Calu3 (cell line): ENCODE measurements around the gene ALK. TPM values are rescaled to one million over a fixed set of nuclear protein-coding genes. Genes with fewer than 3 reads are reported as not detected.

ENCODE experiments used
- BruUV-seq: library from RNA; stranded (reverse); fragments of 400-500 nt; replicated peaks from 2 replicates; lab custom pipeline; 2021; lab: Mats Ljungman, UMichigan
- CTCF ChIA-PET: fragments of 300-600 bp; sonication (Branson Sonifier 250); formaldehyde crosslinking; loops from one replicate; lab custom pipeline; 2022; ENCODE audit warnings: antibody characterized with exemption; lab: Charles Lee
- DNase-seq: peaks from one replicate; pipeline ENCODE4 v3.0.0; 2022
- H3K27ac Mint-ChIP-seq: one replicate; pipeline ENCODE4 v1.8.0; 2022; ENCODE audit warnings: mixed read lengths; ENCODE audit not compliant: unreplicated experiment
- H3K27me3 Mint-ChIP-seq: one replicate; pipeline ENCODE4 v1.8.0; 2022; ENCODE audit warnings: mixed read lengths; ENCODE audit not compliant: unreplicated experiment
- H3K36me3 Mint-ChIP-seq: one replicate; pipeline ENCODE4 v1.8.0; 2022; ENCODE audit warnings: mild to moderate bottlenecking, moderate library complexity, mixed read lengths; ENCODE audit not compliant: insufficient read depth, unreplicated experiment
- H3K4me1 Mint-ChIP-seq: one replicate; pipeline ENCODE4 v1.8.0; 2022; ENCODE audit warnings: mild to moderate bottlenecking, low read depth, mixed read lengths; ENCODE audit not compliant: unreplicated experiment
- H3K4me3 Mint-ChIP-seq: one replicate; pipeline ENCODE4 v1.8.0; 2022; ENCODE audit warnings: mild to moderate bottlenecking, low read depth, moderate library complexity, mixed read lengths; ENCODE audit not compliant: unreplicated experiment
- H3K9me3 Mint-ChIP-seq: one replicate; pipeline ENCODE4 v1.8.0; 2022; ENCODE audit warnings: low read depth, mixed read lengths; ENCODE audit not compliant: unreplicated experiment
- intact Hi-C: fragments of 100-400 bp; cut with micrococcal nuclease; formaldehyde crosslinking; loops from one replicate; pipeline ENCODE4 v1.10.0; 2022; ENCODE audit not compliant: unreplicated experiment
- total RNA-seq: library from RNA; stranded (reverse); gene quantifications from 2 replicates; pipeline ENCODE4 v1.2.3, GENCODE V29; 2022
- TF ChIP-seq, protein P1 (sequence below): fragments of 200-600 bp; IDR thresholded peaks from one replicate; pipeline ENCODE4 v1.8.0; 2022; ENCODE audit warnings: antibody characterized with exemption; ENCODE audit not compliant: unreplicated experiment

ALK gene
- total RNA-seq, 1 experiment from 2014 or later, result not detected

DNA sequence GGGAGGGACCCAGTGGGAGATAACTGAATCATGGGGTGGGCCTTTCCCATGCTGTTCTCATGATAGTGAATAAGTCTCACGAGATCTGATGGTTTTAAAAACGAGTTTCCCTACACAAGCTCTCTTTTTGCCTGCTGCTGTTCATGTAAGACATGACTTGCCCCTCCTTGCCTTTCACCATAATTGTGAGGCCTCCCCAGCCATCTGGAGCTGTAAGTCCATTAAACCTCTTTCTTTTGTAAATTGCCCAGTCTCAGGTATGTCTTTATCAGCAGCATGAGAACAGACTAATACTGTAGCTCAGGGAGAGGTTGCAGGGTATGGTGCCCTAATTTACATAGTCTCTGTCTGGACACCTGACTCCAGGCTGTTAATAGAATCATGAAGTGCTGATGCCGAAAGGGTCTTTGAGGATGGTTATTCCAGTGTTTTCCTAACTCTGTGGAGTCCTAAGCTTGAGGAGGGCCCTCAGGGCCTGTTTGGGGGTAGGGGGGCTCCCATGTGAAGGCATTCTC is 343.2 kb downstream of the ALK start:
- Mint-ChIP-seq H3K9me3 (no peaks in the 10 kb centered on the region), H3K4me3 (no peak overlapping the region), H3K27ac (no peak overlapping the region), H3K36me3 (no peaks in the 10 kb centered on the region), H3K4me1 (no peaks in the 10 kb centered on the region), H3K27me3 (peaks cover 97% of the 10 kb centered on the region)
- intact Hi-C loops, result no loop called here
- CTCF ChIA-PET, result no interaction called here
- no TSS peak for BruUV-seq
- TF ChIP-seq, protein P1, sequence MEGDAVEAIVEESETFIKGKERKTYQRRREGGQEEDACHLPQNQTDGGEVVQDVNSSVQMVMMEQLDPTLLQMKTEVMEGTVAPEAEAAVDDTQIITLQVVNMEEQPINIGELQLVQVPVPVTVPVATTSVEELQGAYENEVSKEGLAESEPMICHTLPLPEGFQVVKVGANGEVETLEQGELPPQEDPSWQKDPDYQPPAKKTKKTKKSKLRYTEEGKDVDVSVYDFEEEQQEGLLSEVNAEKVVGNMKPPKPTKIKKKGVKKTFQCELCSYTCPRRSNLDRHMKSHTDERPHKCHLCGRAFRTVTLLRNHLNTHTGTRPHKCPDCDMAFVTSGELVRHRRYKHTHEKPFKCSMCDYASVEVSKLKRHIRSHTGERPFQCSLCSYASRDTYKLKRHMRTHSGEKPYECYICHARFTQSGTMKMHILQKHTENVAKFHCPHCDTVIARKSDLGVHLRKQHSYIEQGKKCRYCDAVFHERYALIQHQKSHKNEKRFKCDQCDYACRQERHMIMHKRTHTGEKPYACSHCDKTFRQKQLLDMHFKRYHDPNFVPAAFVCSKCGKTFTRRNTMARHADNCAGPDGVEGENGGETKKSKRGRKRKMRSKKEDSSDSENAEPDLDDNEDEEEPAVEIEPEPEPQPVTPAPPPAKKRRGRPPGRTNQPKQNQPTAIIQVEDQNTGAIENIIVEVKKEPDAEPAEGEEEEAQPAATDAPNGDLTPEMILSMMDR, result no peak
- no peak for DNase-seq

DNA sequence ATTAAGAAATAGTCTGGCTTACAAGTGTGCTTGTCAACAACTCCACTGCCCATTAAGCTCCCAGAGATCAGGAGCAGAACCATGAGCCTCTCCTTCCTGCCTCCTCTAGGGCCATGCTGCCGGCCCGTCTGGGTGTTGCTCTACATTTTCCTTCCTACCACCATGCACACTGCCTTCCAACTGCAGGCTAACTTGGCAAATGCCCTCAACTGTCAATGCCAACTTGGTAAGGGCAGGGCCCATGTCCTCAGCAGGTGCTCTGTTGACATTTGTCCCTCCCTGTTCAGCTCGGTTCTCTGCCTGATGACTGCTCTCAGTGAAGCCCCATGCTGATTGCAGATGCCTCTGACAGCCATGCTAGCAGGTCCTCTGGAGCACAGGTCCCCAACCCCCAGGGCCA is 345.2 kb downstream of the ALK start:
- no peak for DNase-seq
- Mint-ChIP-seq H3K36me3 (no peaks in the 10 kb centered on the region), H3K4me1 (no peaks in the 10 kb centered on the region), H3K9me3 (no peaks in the 10 kb centered on the region), H3K4me3 (no peak overlapping the region), H3K27ac (no peak overlapping the region), H3K27me3 (peaks cover 97% of the 10 kb centered on the region)
- intact Hi-C loops, result no loop called here
- TF ChIP-seq, protein P1, result no peak
- CTCF ChIA-PET, result no interaction called here
- BruUV-seq, result no TSS peak

DNA sequence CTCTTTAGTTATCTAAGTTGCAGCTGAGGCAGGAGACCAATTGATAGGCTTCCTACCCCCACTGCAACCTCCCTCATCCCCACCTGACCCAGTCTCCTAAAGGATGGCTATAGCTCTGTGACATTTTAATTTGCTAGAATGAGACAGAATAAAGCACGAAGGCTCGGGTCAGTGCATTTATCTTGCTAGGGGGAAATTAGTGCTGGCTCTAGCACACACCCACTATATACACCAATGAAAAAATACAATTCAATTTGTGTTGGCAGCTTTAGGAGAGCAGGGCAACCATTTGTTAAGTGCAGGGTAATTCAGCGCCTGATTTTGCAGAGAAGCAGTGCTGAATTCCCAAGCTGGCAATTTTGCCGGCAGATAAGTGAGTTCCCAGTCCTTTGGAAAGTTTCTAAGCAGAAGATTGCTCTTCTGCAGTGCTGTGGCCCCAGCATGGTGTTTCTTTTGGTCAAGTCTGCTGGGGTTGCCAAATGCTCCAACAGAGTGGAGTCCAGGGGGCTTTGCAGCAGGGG is 346.0 kb downstream of the ALK start:
- no peak for DNase-seq
- Mint-ChIP-seq H3K9me3 (no peaks in the 10 kb centered on the region), H3K36me3 (no peaks in the 10 kb centered on the region), H3K27me3 (peaks cover 100% of the 10 kb centered on the region), H3K4me1 (no peaks in the 10 kb centered on the region), H3K27ac (no peak overlapping the region), H3K4me3 (no peak overlapping the region)
- CTCF ChIA-PET, result no interaction called here
- TF ChIP-seq, protein P1, result no peak
- no TSS peak for BruUV-seq
- intact Hi-C loops, result no loop called here

DNA sequence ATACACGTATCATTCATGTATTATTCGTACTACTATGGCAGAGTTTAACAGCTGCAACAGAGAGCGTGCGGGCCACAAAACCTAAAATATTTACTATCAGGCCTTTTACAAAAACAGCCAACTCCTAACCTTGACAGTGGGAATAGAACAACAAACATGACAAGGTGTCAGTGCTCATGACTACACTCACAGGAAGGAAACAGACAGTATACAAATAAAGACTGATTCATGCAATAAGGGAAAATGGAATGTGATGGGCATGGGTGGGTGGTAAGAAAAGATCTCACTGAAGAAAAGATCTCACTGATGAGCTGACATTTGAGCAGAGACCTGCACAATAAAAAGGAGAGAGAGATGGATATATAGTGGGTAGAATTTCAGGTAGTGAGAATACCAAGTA is 347.8 kb downstream of the ALK start:
- CTCF ChIA-PET, result no interaction called here
- Mint-ChIP-seq H3K27ac (no peak overlapping the region), H3K27me3 (peaks cover 100% of the 10 kb centered on the region), H3K4me3 (no peak overlapping the region), H3K36me3 (no peaks in the 10 kb centered on the region), H3K9me3 (no peaks in the 10 kb centered on the region), H3K4me1 (no peaks in the 10 kb centered on the region)
- intact Hi-C loops, result no loop called here
- DNase-seq, result no peak
- BruUV-seq, result no TSS peak
- TF ChIP-seq, protein P1, result no peak
